CD4-positive, alpha-beta T cell treated with Interleukin-6 at 100 ng/mL for 8 hours (primary cell): Measurements from ENCODE around the gene ADGRG1.

Experiments
- DNase-seq: peaks from one replicate; pipeline ENCODE4 v3.0.0-alpha.2; 2020; ENCODE audit warnings: mixed read lengths, low spot score

Gene ADGRG1

DNA sequence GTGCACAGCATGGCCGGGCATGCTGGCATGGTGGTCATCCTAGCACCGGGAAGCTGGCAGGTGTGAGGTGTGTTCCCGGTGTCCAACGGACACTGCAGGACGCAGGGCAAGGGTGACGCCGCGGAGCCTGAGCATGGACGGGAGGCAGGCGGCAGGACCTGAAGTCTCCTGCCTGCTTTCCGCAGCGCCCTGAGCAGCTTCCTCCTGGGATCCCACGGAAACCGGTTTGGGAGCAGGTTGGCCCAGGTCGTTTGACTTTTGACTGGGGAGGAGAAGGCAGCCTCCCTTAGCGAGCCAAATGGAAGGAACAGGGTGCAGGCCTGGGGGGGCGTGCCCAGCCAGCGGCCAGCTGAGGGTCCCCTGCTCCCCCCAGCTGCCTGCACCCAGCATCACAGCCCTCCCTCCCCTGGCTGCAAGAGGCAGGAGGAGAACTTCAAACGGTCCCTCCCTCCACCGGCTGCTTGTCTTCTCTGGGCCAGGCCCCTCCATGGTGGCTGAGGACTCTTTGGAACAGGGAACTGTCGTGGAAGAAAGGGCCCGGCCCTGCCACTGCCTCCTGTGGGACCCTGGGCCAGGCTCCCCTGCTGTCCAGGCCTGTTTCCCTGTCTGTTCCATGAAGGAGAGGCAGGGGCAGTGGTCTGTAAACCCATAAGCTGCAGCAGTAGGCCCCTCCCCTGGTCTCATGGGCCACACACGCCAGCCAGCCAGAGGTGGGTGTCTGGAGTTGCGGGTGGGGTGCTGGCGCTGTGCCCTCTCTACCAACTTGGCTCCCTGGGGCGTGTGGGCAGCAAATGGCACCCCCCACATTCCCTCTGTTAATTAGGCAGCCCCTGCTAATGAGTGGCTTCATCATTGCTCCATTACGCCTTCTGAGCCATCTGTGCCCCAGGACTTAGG lies 7.8 kb upstream of the ADGRG1 start:
- DNase-seq = no peak

DNA sequence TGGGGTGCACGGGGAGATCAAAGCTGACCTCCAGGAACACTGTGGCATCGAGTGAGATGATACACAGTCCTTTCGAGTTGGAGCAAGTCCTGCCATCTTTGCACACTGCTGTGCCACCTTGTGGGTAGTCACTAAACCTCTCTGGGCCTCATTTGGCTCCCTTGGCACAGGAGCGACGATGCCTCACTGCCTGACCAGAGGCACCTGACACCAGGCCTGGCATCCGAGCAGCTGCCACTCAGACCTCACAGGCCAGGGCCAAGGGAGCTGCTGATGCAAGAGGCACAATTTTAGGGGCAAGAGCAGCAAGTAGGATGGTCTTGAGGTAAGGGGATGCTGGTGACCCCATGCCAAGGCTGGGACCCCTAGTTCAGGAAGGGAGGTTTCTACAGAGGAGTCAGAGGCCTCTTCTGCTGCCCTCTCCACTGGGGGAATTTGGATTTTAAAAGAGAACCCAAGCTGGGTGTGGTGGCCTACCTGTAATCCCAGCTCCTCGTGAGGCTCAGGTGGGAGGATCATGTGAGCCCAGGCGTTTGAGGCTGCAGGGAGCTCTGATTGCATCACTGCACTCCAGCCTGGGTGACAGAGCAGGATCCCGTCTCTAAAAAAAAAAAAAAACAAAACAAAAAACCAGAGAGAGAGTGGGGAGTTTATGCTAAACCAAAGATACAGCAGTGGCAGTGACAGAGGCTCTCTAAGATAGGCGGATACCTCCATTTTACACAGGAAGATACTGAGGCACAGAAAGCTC lies 6.7 kb upstream of the ADGRG1 start:
- no peak for DNase-seq

DNA sequence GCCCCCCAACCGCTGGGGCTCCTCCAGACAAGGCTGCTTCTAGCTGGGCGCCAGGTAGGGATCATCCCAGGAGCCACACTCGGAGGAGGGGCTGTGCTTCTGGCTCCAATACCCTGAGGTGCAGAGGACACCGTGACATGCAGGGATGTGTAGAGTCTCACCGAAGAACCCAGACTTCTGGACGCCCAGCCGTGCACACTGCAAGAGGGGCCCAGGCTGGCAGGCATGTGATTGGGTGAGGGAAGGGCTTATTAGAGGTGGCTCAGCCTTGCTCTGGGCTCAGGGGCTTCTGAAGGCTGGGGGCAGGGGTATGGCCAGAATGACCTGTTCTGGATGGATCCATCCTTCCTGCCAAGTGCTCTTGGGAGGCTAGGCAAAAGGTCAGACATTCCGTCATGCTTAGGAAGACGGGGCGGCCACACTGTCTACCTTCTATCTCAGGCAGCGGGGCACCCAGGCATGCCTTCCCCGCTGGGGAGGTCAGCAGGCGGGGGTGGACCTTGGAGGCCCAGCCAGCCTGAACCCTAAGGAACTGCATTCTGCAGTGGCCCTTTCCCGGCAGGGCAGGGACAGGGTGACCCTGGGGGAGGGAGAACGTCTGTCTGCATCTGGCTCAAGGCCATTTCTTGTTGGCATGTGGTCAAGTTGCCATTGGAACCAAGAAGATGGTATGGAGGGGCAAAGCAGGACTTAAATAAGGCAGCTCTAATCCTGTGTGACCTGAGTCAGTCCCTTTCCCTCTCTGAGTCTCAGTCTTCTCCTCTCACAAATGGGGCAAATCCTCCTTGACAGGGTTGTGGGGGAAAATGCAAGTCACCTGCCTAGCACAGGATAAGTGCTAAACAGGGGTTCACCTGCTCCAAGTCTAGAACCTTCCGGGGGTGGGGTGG lies 5.8 kb upstream of the ADGRG1 start:
- DNase-seq = no peak

DNA sequence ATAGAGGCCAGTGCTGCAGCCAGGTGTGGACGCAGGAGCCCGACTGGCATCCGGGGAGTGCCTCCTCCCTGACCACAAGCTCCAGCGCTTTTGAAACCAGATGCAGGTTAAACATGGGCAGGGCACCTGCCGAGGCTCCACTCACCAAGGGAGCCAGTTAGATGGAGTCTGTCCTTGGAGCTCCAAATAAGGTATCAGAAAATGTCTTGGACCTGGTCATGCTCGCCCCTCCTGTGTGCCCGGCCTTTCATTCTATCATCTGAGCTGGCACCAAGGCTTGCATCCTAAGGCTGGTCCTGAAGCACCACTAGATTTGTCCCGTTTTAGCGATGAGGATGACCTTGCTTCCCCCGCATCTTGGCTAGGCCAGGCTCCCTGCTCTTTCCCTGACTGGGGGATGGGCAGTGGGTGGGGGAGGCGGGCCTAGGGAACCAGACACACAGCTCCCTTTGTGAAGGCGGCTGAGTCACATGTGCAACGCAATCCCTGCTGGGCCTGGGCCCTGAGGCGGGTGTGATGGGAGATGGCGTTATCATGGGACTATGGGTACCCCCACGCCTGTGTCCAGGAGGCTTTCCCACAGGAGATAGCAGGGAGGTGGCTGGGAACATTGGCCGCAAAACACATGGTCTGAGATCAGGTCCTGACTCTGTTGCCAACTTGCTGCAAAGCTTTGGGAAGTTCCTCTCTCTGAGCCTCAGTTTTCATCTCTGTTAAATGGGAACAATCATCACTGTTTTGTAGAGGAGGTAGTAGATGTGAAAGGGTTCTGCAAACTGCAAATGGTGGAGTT lies 5.0 kb upstream of the ADGRG1 start:
- DNase-seq = no peak

DNA sequence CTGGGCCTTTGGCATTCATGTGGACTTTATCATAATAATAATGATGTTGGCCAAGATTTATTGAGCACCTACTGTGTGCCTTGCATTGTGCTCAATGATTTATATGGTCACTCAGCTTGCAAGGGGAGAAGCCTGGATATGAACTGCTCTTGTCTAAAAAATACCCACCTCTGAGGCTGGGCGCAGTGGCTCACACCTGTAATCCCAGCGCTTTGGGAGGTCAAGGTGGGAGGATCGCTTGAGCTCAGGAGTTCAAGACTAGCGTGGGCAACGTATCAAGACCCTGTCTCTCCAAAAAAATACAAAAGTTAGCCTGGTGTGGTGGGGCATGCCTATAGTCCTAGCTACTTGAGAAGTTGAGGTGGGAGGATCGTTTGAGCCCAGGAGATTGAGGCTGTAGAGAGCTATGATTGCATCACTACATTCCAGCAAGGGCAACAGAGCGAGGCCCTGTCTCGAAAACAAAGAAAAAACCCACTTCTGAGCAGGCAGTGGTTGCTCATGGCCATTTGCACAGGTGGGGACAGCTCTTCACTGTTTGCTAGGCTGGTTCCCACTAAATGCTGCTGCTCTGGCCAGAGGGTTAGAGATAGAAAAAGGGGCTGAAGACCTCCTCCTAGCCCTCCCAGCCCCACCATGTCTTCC lies 4.3 kb upstream of the ADGRG1 start:
- DNase-seq = no peak

- no peak for DNase-seq
Observed at GRCh38 chr16:57624806-57625500, 3.5 kb upstream of the ADGRG1 start.

GRCh38 chr16:57626420-57627170 lies 1.8 kb upstream of the ADGRG1 start:
- no peak for DNase-seq

DNA sequence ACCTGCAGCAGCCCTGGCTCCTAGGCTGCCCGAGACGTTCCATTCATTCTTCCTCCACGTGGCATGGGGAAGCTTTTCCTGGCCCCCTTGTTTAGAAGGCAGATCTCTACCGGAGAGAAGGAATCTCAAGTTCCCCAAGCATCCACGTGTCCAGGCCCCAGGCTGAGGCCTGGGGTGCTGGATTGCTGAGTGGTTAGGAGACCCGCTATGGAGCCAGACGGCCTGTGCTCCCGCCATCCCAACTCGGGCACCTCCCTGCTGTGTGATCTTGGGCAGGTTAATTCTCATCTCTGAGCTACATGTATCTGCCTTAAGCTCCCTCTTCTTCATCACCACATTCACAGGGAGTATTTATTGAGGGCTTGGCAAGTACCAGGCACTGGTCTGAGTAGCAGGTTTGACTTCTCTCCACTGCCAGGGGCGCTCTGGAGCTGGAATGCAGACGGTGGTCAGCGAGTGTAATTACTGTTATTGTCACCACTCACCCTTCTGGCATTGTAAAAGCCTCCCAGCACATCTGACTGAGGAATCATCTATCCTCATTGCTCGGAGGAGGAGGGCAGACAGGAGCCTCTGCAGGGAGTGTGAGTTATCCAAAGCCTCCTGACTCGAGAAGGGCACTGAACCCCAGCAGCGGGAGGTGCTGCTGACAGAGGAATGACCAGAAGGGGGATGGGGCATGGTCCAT lies 1.1 kb upstream of the ADGRG1 start:
- DNase-seq = no peak

GRCh38 chr16:57628783-57629293 lies 408 bp downstream of the ADGRG1 start:
- no peak for DNase-seq

DNA sequence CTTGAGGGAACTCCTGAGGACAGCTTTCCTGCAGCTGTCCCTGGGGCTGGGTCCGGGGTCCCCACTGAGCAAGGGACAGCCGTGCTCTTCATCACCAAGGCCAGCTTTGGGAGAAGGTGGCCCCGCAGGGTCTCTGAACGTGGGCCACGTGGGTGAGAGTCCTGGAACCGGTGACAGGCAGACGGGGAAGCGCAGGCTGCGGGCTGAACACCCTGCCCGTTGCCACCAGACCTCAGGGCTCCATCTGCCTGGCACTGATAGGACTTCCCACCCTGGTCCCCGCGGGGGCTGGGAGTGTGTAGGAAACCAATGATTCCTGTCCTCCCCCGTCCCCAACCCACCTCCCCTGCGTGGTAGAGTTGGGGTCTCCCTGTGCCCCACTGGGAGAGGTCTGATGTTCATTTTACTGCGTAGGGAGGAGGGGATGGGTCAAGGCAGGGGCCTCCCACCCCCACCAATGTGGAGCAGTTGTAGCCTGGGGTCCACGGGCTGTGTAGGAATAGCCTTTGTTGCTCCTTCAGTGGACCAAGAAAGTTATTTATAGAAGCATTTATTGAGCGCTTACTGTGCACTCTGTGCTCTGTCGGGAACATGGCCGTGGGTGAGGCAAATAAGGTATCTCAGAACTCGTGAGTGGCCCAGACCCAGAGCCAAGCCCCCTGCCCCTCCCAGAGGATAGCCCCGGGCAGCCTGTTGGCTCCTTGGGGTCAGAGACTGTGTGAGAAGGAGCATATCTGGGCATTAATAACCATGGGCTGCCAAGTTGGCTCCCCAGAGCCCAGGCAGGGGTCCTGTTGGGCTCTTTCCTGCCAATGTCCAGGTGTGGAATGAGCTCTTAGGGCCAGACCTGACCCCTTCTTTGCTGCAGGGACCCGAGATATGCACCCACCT lies 1.3 kb downstream of the ADGRG1 start:
- DNase-seq = no peak

DNA sequence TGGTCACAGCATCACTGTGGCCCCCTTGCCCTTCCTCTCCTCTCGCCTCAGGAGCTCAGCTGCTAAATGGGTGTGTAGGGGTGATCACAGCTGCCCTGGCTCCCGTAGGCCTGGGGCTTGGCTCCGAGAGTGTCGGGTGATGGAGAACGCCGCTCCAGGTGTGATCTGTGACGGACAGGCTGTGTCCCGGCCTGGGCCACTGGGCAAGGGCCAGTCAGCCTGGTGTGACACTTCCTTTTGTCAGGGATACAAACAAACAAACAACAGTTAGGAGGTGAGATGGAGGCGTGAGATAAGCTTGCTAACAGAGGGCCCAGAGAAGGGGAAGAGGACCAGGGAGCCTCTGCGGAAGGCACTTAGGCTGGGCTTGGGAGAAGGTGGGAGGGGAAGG lies 2.0 kb downstream of the ADGRG1 start:
- no peak for DNase-seq

DNA sequence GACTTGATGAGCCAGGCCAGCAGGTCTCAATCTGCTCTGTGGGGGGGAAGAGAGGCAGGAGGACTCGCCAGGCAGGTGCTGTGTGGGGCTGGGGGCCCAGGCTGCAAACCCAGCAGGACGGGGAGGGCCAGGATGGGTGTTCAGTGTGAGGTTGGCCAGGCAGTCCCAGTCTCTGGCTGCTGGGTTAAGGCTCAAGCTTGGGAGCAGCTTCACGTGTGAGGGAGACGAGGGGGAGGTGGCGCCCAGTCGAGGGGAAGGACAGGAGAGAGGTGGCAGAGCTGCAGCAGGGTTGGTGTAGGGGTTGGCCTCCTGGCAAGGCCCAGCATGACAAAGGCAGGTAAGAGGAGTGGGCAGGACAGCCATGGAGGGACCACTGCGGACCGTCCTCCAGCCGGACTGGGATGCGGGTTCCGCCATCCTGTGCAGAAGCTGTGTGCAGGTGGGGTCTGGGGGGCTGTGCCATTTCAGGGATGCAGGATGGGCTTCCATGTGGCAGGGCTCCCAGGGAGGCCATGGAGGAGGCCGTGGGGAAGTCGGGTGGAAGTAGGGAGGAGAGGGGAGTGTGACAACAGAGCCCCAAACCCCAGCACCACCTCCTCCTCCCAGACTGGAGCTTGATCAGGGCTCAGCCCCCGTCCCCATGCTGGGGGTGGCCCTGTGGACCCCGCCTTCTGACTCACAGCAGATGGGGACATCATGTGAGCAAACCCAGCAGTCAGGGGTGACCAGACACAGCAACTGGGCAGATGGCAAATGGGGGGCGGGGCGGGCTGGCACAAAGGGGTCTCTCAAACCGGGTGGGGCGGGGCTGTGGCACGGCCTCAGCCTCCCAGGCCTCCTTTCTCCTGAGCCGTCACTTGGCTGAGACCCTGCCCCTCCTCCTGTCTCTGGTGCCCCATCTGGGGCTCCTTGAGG lies 2.8 kb downstream of the ADGRG1 start:
- DNase-seq = no peak

DNA sequence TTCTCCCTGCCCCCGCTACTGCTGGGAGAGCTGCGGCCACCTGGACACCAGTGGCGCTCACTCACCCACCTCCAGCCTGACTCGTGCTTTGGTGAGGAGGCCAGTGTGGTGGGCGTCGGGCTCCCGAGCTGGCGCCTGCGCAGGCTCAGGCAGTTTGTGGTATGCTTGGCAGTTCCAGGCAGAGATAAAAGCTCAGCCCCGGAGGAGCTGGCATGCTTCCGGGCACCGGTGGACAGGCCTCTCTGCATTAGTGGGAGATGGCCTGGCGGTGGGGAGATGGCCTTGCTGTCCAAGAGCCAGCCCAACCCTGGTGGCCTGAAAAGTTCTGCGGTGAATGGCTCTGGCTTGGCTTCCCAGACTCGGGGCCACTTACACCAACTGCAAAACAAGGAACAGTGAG lies 4.1 kb downstream of the ADGRG1 start:
- DNase-seq = no peak

DNA sequence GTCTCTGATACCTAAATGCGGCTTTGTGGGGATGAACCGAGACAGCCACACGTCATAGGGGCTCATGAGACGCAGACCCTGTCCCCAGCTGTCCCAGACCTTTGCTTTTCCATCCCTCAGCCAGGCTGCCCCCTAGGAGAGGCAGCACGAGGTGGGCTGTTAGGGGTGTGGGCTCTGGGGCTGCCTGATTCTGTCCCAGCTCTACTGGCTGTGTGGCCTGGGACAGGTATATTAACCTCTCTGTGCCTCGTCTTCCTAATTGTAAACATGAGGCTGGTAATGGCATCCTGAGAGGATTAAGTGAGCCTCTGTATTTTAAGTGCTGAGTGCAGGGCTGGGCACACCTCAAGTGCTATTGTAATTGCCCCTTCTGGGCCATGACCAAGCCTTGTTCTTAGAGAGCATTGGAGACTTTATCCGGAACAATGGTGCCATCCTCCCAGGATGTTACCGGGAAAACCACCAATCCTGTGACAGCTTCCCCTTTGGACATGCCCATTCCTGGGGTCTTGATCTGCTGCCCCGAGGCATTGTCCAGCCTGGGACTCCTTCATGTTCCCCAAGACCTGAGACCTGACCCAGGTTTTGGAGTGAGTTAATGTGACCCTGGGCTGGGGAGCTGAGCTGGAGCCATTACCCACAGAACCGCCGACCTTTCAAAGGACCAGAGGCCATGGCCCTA lies 5.1 kb downstream of the ADGRG1 start:
- no peak for DNase-seq

DNA sequence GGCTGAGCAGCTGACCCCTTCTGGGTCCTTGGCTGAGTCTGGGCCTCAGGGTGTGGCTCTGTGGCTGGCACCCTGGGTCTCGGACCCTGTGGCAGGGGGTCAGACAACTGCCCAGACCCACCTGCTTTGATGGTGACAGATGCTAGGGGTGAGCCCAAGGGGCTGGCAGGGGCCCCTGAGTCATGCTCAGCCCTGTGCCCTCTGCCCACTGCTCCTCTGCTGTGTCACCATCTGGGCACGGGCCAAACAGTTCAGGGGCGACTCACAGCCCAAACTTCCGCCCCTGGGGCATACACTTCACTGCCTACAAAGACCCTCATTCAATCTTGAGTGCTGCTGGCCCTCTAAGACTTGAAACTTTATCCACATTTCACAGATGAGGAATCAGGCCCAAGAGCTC lies 5.7 kb downstream of the ADGRG1 start:
- no peak for DNase-seq
